Keratinocyte (primary cell): ENCODE data around the gene DTNB. TPM values are rescaled to one million over a fixed set of nuclear protein-coding genes. Genes with fewer than 3 reads are reported as not detected.

Experiments
- DNase-seq: peaks from one replicate; pipeline ENCODE4 v3.0.0-alpha.2; 2011; ENCODE audit warnings: low read depth, missing footprints, low spot score
- FAIRE-seq: peaks from 2 replicates; lab custom pipeline; 2011; peaks lifted over from hg19 to GRCh38; lab: Jason Lieb, UNC
- H2AFZ ChIP-seq: 2 replicates; pipeline ENCODE4 v1.6.0; 2012; ENCODE audit warnings: low read length, control low read depth, inconsistent platforms; ENCODE audit not compliant: control insufficient read depth
- H3K27ac ChIP-seq: 2 replicates; pipeline ENCODE4 v1.5.1; 2011; ENCODE audit warnings: low read length; ENCODE audit not compliant: control insufficient read depth, insufficient read depth
- H3K27me3 ChIP-seq: 3 replicates; pipeline ENCODE4 v1.6.0; 2011; ENCODE audit warnings: low read length; ENCODE audit not compliant: control insufficient read depth, insufficient read depth; ENCODE audit errors: extremely low read depth
- H3K36me3 ChIP-seq, 2 experiments: 2 replicates in 1 of 2; 3 replicates in 1 of 2; pipeline ENCODE4 v1.5.1; 2011; ENCODE audit warnings: low read length in 2 of 2, mild to moderate bottlenecking in 1 of 2; ENCODE audit not compliant: control insufficient read depth in 2 of 2, insufficient read depth in 2 of 2; ENCODE audit errors: extremely low read depth in 1 of 2
- H3K4me1 ChIP-seq: 3 replicates; pipeline ENCODE4 v1.5.1; 2011; ENCODE audit warnings: low read length; ENCODE audit not compliant: control insufficient read depth, insufficient read depth; ENCODE audit errors: extremely low read depth
- H3K4me2 ChIP-seq: 3 replicates; pipeline ENCODE4 v1.6.0; 2011; ENCODE audit warnings: low read depth, low read length; ENCODE audit not compliant: control insufficient read depth, insufficient read depth; ENCODE audit errors: extremely low read depth
- H3K4me3 ChIP-seq, 3 experiments: fragments of 200-600 bp in 1 of 3; sonication (generic) in 1 of 3; 2 replicates in 2 of 3; 3 replicates in 1 of 3; pipeline ENCODE4 v1.5.1; 2011 to 2016; ENCODE audit warnings: low read length in 3 of 3, mild to moderate bottlenecking in 3 of 3, control low read depth in 2 of 3, inconsistent platforms in 1 of 3, low read depth in 1 of 3, mixed read lengths in 1 of 3, mixed run types in 1 of 3, moderate library complexity in 1 of 3; ENCODE audit not compliant: control insufficient read depth in 2 of 3, insufficient read depth in 2 of 3; ENCODE audit errors: extremely low read depth in 1 of 3
- H3K79me2 ChIP-seq: 2 replicates; pipeline ENCODE4 v1.6.0; 2012; ENCODE audit warnings: low read length; ENCODE audit not compliant: control insufficient read depth, insufficient read depth
- H3K9ac ChIP-seq: 3 replicates; pipeline ENCODE4 v1.6.0; 2011; ENCODE audit warnings: low read length; ENCODE audit not compliant: control insufficient read depth, insufficient read depth; ENCODE audit errors: extremely low read depth
- H3K9me1 ChIP-seq: 3 replicates; pipeline ENCODE4 v1.6.0; 2011; ENCODE audit warnings: low read length; ENCODE audit not compliant: control insufficient read depth, insufficient read depth; ENCODE audit errors: extremely low read depth
- H3K9me3 ChIP-seq: 2 replicates; pipeline ENCODE4 v1.5.1; 2012; ENCODE audit warnings: low read depth, low read length; ENCODE audit not compliant: control insufficient read depth
- H4K20me1 ChIP-seq: 3 replicates; pipeline ENCODE4 v1.6.0; 2011; ENCODE audit warnings: low read length; ENCODE audit not compliant: control insufficient read depth, insufficient read depth; ENCODE audit errors: extremely low read depth
- EZH2 ChIP-seq: IDR thresholded peaks from one replicate; pipeline ENCODE4 v1.6.1; 2012; ENCODE audit warnings: inconsistent platforms, mild to moderate bottlenecking, low read length, moderate library complexity
- dilution Hi-C: fragments of 300-500 bp; cut with MboI; formaldehyde crosslinking; loops from one replicate; pipeline ENCODE4 v1.7.0; 2020; ENCODE audit warnings: low sequenced_read_pairs; ENCODE audit not compliant: extremely low pct_ligation_motif_present
- polyA plus RNA-seq, 5 experiments: library from polyadenylated mRNA; depleted of rRNA in 3 of 5; stranded (reverse) in 3 of 5; stranded (forward) in 1 of 5; unstranded in 1 of 5; fragments of >200 nt; gene quantifications; 1 replicate in 1 of 5; 2 replicates in 3 of 5; 3 replicates in 1 of 5; pipeline versions ENCODE4 v1.2.1 to v1.2.3, GENCODE V29; 2011 to 2012; ENCODE audit warnings: missing spikeins in 2 of 5, low read depth in 1 of 5, low replicate concordance in 1 of 5
- TF ChIP-seq, protein P1 (sequence below), 3 experiments: IDR thresholded peaks in 1 of 3; conservative IDR thresholded peaks in 1 of 3; optimal IDR thresholded peaks in 1 of 3; 2 replicates in 2 of 3; 3 replicates in 1 of 3; pipeline versions ENCODE3 to v1.5.1; 2011; ENCODE audit warnings: low read length in 3 of 3, mild to moderate bottlenecking in 3 of 3, moderate library complexity in 2 of 3, control low read depth in 1 of 3, inconsistent platforms in 1 of 3; ENCODE audit not compliant: insufficient read depth in 2 of 3; ENCODE audit errors: extremely low read depth in 1 of 3

The DTNB gene
- polyA plus RNA-seq, 1 donor (not counting 4 experiments of a cell fraction or from before 2014, with no cell fraction given): 31.5 TPM

DNA sequence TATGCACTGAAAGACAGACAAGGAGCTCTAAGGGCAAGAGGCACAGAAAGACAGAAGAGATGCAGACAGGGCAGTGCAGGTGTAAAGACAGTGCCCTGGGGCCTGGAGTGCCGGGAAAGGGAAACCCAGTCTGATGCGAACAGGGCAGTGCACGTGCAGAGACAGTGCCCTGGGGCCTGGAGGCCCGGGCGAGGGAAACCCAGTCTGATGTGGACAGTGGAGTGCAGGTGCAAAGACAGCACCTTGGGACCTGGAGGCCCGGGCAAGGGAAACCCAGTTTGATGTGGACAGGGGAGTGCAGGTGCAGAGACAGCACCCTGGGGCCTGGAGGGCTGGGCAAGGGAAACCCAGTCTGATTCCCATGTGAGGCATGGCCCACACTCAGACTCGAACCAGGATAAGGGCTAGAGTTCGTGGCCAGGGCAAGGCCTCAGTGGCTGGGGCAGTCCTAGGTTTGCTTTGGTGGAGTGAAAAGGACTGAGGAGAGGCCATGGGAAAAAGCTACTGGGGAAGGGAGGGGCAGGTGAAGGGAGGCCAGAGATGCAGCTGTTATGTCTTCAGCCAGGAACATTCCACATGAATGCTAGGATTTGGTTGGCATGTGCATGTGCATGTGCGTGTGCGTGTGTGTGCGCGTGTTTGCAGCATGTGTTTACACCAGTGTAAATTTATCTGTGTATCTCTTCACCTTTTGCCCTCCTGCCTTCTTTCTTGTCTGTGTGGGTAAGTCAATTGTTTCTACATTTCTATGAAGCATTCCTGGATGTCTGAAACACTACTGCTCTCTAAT, 292.6 kb downstream of the DTNB start:
- H3K27me3 ChIP-seq: no peaks in the 10 kb centered on the region
- no peak overlapping the region for H3K27ac ChIP-seq
- no peak overlapping the region for H2AFZ ChIP-seq
- peaks cover 2 to 4% of the 10 kb centered on the region in 2 experiments for H3K36me3 ChIP-seq
- H3K9me1 ChIP-seq: no peaks in the 10 kb centered on the region
- no peak overlapping the region for H3K4me2 ChIP-seq
- no peaks in the 10 kb centered on the region for H4K20me1 ChIP-seq
- FAIRE-seq: no peak
- TF ChIP-seq EZH2: no peak
- TF ChIP-seq, protein P1, sequence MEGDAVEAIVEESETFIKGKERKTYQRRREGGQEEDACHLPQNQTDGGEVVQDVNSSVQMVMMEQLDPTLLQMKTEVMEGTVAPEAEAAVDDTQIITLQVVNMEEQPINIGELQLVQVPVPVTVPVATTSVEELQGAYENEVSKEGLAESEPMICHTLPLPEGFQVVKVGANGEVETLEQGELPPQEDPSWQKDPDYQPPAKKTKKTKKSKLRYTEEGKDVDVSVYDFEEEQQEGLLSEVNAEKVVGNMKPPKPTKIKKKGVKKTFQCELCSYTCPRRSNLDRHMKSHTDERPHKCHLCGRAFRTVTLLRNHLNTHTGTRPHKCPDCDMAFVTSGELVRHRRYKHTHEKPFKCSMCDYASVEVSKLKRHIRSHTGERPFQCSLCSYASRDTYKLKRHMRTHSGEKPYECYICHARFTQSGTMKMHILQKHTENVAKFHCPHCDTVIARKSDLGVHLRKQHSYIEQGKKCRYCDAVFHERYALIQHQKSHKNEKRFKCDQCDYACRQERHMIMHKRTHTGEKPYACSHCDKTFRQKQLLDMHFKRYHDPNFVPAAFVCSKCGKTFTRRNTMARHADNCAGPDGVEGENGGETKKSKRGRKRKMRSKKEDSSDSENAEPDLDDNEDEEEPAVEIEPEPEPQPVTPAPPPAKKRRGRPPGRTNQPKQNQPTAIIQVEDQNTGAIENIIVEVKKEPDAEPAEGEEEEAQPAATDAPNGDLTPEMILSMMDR (optimal IDR thresholded peaks at IDR 0.05 in 1 of 3, IDR thresholded peaks at IDR 0.05 in 1 of 3, conservative IDR thresholded peaks at IDR 0.05 in 1 of 3; ENCODE audit: extremely low read depth in 1 of 3, insufficient read depth in 2 of 3, low read length in 3 of 3): no peak
- peaks cover 5% of the 10 kb centered on the region for H3K9me3 ChIP-seq
- no peaks in the 10 kb centered on the region for H3K79me2 ChIP-seq
- dilution Hi-C loops: no loop called here
- no peak overlapping the region for H3K9ac ChIP-seq
- H3K4me3 ChIP-seq: no peak overlapping the region
- peaks cover 25% of the 10 kb centered on the region for H3K4me1 ChIP-seq
- no peak for DNase-seq

DNA sequence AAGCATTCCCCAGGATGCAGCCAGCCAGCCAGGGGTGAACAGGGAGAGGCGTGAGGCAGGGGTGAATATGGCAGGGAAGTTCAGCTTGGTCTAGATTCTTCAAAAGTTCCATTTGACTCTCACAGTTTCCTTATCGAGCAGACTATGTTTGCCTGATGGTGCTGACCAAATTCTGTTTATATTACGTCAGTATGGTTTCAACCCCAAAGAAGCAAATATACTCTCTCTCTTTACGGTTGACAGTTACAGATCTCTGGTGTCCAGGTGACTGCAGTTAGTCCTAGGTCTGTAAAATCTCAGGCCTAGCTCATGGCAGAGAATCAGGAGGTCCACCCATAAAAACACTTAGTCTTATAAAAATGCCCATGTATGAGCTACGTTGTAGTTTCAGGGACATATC, 293.4 kb downstream of the DTNB start:
- dilution Hi-C loops: no loop called here
- Histone ChIP-seq H3K4me2 (no peak overlapping the region), H3K9me1 (no peaks in the 10 kb centered on the region), H3K79me2 (no peaks in the 10 kb centered on the region), H3K36me3 (no peaks in the 10 kb centered on the region), H3K9me3 (peaks cover 5% of the 10 kb centered on the region), H3K4me1 (peaks cover 25% of the 10 kb centered on the region), H3K27ac (no peak overlapping the region), H4K20me1 (no peaks in the 10 kb centered on the region), H3K27me3 (no peaks in the 10 kb centered on the region), H3K4me3 (no peak overlapping the region), H2AFZ (no peak overlapping the region), H3K9ac (no peak overlapping the region)
- no peak for TF ChIP-seq EZH2
- TF ChIP-seq, protein P1 (optimal IDR thresholded peaks at IDR 0.05 in 1 of 3, IDR thresholded peaks at IDR 0.05 in 1 of 3, conservative IDR thresholded peaks at IDR 0.05 in 1 of 3; ENCODE audit: extremely low read depth in 1 of 3, insufficient read depth in 2 of 3, low read length in 3 of 3): no peak
- FAIRE-seq (no peak), DNase-seq (no peak)
